ENCODE results near the gene KRTAP21-2. TPM values are rescaled to one million over a fixed set of nuclear protein-coding genes. Genes with fewer than 3 reads are reported as not detected.
"Not testable (repeated sequence)": the region's sequence is repeated elsewhere in the genome, so short reads cannot be mapped to it uniquely, and the experiment has no call there.

Gene KRTAP21-2
- polyA plus RNA-seq (2012; ENCODE audit: missing spikeins): not detected

- TF ChIP-seq POLR2A (IDR thresholded peaks at IDR 0.05; ENCODE audit: low read depth, low read length): no peak
- no peak for TF ChIP-seq POLR2AphosphoS5 (IDR thresholded peaks at IDR 0.05; ENCODE audit: low read depth, low read length)
- no peak for DNase-seq (ENCODE audit: insufficient read length)
- FAIRE-seq: no peak
These were observed at the start of gene KRTAP21-2 for GRCh38 chr21:30747159-30747558. TSS of gene KRTAP21-2 (minus strand) at chr21:30747259. CDS start at chr21:30747202, 57 bp downstream.

- FAIRE-seq: no peak
- TF ChIP-seq POLR2A (IDR thresholded peaks at IDR 0.05; ENCODE audit: low read depth, low read length): no peak
- TF ChIP-seq POLR2AphosphoS5 (IDR thresholded peaks at IDR 0.05; ENCODE audit: low read depth, low read length): no peak
- TF ChIP-seq TAF1 (IDR thresholded peaks at IDR 0.05; ENCODE audit: borderline replicate concordance, low read depth, low read length): no peak
- no peak for DNase-seq (ENCODE audit: insufficient read length)
These were observed 46.7 kb upstream of the KRTAP21-2 start for GRCh38 chr21:30793581-30794314.

DNA sequence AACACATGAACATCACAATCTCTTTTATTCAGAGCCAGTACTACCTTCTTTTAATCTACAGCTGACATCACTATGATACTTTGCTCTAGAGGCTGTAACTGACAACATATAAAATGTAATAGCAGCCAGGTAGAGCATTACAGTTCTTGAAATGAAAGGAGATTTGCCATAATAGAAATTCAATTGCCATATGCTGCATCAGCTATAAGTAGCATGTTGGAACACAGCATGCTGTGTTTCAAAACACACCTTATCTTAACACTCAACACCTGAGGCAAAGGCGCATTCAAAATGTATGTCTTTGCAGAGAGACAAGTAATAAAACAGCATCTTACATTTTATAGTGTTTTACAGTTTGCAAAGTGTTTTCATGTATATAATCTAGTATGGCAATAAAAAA is 32.2 kb upstream of the KRTAP21-2 start:
- no peak for TF ChIP-seq POLR2A (IDR thresholded peaks at IDR 0.05; ENCODE audit: low read depth, low read length)
- TF ChIP-seq TAF1 (IDR thresholded peaks at IDR 0.05; ENCODE audit: borderline replicate concordance, low read depth, low read length): no peak
- TF ChIP-seq POLR2AphosphoS5 (IDR thresholded peaks at IDR 0.05; ENCODE audit: low read depth, low read length): no peak
- DNase-seq (ENCODE audit: insufficient read length) (no peak), FAIRE-seq (no peak)

- no peak for FAIRE-seq
- TF ChIP-seq TAF1 (IDR thresholded peaks at IDR 0.05; ENCODE audit: borderline replicate concordance, low read depth, low read length) (no peak), POLR2A (IDR thresholded peaks at IDR 0.05; ENCODE audit: low read depth, low read length) (no peak), POLR2AphosphoS5 (IDR thresholded peaks at IDR 0.05; ENCODE audit: low read depth, low read length) (no peak)
- no peak for DNase-seq (ENCODE audit: insufficient read length)
These were observed 22.8 kb upstream of the KRTAP21-2 start for GRCh38 chr21:30769724-30770431.

DNA sequence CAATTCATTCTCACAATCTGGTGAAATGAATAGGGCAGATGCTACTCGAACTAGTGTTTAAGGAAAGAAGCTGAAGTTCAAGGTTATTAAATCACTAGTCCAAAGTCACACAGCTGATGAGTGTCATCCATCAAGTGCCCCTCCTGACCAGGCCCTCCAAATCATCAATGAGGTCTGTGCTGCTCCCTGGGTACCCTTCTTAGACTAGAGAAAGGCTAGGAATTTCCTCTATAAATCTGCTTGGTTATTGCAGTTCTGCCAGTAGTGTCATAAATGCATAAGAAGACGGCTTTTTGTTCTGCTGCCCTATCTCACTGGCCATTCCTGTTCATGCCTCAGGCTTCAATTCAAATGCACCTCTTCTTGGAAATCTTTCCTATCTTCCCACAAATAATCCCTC is 13.7 kb upstream of the KRTAP21-2 start:
- DNase-seq (ENCODE audit: insufficient read length): no peak
- TF ChIP-seq POLR2A (IDR thresholded peaks at IDR 0.05; ENCODE audit: low read depth, low read length): no peak
- TF ChIP-seq TAF1 (IDR thresholded peaks at IDR 0.05; ENCODE audit: borderline replicate concordance, low read depth, low read length): no peak
- no peak for TF ChIP-seq POLR2AphosphoS5 (IDR thresholded peaks at IDR 0.05; ENCODE audit: low read depth, low read length)
- FAIRE-seq: no peak

DNA sequence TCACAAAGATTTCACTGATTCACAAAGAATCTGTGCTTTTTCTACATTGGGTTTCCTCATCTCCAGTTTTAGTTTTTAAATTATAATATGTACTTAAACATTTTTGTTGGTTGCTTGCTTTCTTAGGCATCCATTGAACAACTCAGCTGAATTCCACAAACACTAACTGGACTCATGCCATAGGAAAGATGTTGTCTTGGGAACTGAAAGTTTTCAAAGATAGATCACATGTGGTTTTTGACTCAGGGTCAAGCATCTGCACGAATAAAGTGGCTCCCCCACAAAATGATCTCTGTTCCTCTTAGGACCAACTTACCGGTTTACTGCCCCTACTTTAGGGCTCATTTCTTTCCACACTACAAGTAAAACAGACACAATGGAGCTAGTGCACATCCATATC is 11.2 kb upstream of the KRTAP21-2 start:
- FAIRE-seq (no peak), DNase-seq (ENCODE audit: insufficient read length) (no peak)
- TF ChIP-seq POLR2AphosphoS5 (IDR thresholded peaks at IDR 0.05; ENCODE audit: low read depth, low read length) (no peak), POLR2A (IDR thresholded peaks at IDR 0.05; ENCODE audit: low read depth, low read length) (no peak), TAF1 (IDR thresholded peaks at IDR 0.05; ENCODE audit: borderline replicate concordance, low read depth, low read length) (no peak)

GRCh38 chr21:30755328-30755727 is 8.3 kb upstream of the KRTAP21-2 start, which contains the start of gene KRTAP21-1:
TSS of gene KRTAP21-1 (minus strand) at chr21:30755428. CDS start at chr21:30755378, 50 bp downstream.
- not testable (repeated sequence) for DNase-seq (ENCODE audit: insufficient read length); FAIRE-seq

DNA sequence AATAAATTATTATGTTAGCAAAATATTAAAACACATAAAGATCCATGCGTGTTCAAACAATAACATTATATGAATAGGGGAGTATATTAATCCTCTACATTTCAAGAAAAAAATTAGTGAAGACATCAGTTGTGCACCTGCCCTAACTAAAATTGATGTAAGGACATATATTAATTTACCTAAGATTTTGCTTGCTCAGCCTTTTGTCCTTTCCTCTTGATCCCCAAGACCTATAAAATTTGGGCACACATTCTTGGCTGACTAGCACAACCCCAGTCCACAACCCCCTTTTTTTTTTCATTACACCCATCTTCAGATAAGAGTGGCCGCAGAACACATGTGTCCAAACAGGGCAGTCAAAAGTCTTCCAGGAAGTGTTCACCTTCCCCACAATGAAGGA is 6.6 kb downstream of the KRTAP21-2 start:
- no peak for TF ChIP-seq POLR2A (IDR thresholded peaks at IDR 0.05; ENCODE audit: low read depth, low read length)
- no peak for TF ChIP-seq POLR2AphosphoS5 (IDR thresholded peaks at IDR 0.05; ENCODE audit: low read depth, low read length)
- TF ChIP-seq TAF1 (IDR thresholded peaks at IDR 0.05; ENCODE audit: borderline replicate concordance, low read depth, low read length): no peak
- FAIRE-seq: no peak
- no peak for DNase-seq (ENCODE audit: insufficient read length)

DNA sequence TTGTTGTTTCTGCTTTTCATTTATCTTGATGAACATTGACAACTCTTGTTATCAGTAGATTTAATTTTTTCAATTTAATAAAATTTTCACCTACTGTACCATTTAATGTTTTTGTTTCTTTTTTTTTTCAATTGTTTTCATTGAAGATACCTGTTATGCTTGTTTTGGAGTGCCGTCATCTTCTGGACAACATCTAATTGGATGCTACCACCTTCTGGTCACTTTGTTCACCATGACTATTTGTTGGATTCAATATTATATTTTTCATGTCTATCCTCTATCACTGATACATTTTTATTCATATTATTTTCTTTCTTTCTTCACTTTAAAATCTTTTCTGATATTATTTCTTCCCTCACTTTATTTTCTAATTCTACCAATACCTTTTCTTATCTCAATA is 14.0 kb downstream of the KRTAP21-2 start:
- DNase-seq (ENCODE audit: insufficient read length): no peak
- no peak for FAIRE-seq
- TF ChIP-seq POLR2AphosphoS5 (IDR thresholded peaks at IDR 0.05; ENCODE audit: low read depth, low read length) (no peak), TAF1 (IDR thresholded peaks at IDR 0.05; ENCODE audit: borderline replicate concordance, low read depth, low read length) (no peak)

- FAIRE-seq (no peak), DNase-seq (ENCODE audit: insufficient read length) (no peak)
- TF ChIP-seq POLR2A (IDR thresholded peaks at IDR 0.05; ENCODE audit: low read depth, low read length): no peak
- TF ChIP-seq TAF1 (IDR thresholded peaks at IDR 0.05; ENCODE audit: borderline replicate concordance, low read depth, low read length): no peak
- no peak for TF ChIP-seq POLR2AphosphoS5 (IDR thresholded peaks at IDR 0.05; ENCODE audit: low read depth, low read length)
These were observed 20.3 kb downstream of the KRTAP21-2 start for GRCh38 chr21:30726726-30727125.

- FAIRE-seq (no peak), DNase-seq (ENCODE audit: insufficient read length) (no peak)
- TF ChIP-seq TAF1 (IDR thresholded peaks at IDR 0.05; ENCODE audit: borderline replicate concordance, low read depth, low read length) (no peak), POLR2AphosphoS5 (IDR thresholded peaks at IDR 0.05; ENCODE audit: low read depth, low read length) (no peak), POLR2A (IDR thresholded peaks at IDR 0.05; ENCODE audit: low read depth, low read length) (no peak)
These were observed 27.7 kb downstream of the KRTAP21-2 start for GRCh38 chr21:30719401-30719800.

DNA sequence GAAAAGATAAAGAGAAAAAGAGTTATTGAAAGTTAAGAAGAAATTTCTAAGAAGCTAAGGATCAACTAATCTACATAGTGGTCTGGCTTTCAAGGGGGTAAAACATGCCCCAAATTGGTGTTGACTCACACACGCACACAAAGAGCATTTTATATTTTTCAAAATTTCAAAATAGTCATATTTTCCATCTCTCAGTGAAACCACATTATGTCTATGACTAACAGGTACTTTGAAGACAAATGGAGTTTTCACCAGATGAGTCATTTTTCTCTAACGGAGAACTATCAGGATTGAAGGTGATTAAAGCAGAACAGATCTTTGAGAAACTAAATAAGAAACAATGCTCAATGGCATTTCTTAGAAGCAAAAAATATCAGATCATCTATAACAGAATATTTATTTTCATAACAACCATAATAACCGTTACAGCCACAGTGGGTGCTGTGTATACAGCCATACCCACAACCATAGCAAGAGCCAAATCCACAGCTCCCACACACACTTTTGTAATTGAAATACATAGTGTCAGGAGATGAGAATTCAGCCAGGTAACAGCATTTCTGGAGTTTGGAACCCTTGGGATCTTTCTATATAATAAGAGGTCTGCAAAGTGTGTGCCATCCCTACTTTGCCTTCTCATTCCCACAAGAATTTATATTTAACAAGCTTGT is 28.7 kb downstream of the KRTAP21-2 start, which contains the start of gene KRTAP21-3:
KRTAP21-3 (minus strand) TSS at position 539 of the 671 bp plus-strand sequence; CDS start at position 521, 18 bp downstream.
- DNase-seq (ENCODE audit: insufficient read length): no peak
- FAIRE-seq: no peak
- TF ChIP-seq POLR2A (IDR thresholded peaks at IDR 0.05; ENCODE audit: low read depth, low read length): no peak
- TF ChIP-seq POLR2AphosphoS5 (IDR thresholded peaks at IDR 0.05; ENCODE audit: low read depth, low read length): no peak
- TF ChIP-seq TAF1 (IDR thresholded peaks at IDR 0.05; ENCODE audit: borderline replicate concordance, low read depth, low read length): no peak
